WTC11 (cell line): Measurements from ENCODE around the gene RELL1. TPM values are rescaled to one million over a fixed set of nuclear protein-coding genes. Genes with fewer than 3 reads are reported as not detected.

Experiments
- ATAC-seq: fragments of 200-7000 bp; cut with Tn5 transposase; 2 replicates; pipeline ENCODE4 v1.10.0; 2021; ENCODE audit warnings: mild to moderate bottlenecking, moderate library complexity
- CTCF ChIA-PET: fragments of 300-600 bp; sonication (Branson Sonifier 250); formaldehyde crosslinking; loops from one replicate; lab custom pipeline; 2021; ENCODE audit warnings: antibody characterized with exemption; lab: Charles Lee
- POLR2A ChIA-PET: fragments of 350-600 bp; sonication (Branson Sonifier 250); formaldehyde crosslinking; loops from one replicate; lab custom pipeline; 2021; ENCODE audit warnings: antibody characterized with exemption; lab: Charles Lee
- DNase-seq: peaks from one replicate; pipeline ENCODE4 v3.0.0; 2021; ENCODE audit warnings: low spot score
- H3K27ac Mint-ChIP-seq: 2 replicates; pipeline ENCODE4 v1.8.0; 2021; ENCODE audit warnings: mixed read lengths
- H3K27me3 Mint-ChIP-seq: 2 replicates; pipeline ENCODE4 v1.8.0; 2021; ENCODE audit warnings: low read depth, mild to moderate bottlenecking, moderate library complexity, mixed read lengths
- H3K36me3 Mint-ChIP-seq: 2 replicates; pipeline ENCODE4 v1.8.0; 2021; ENCODE audit warnings: mixed read lengths
- H3K4me1 Mint-ChIP-seq: 2 replicates; pipeline ENCODE4 v1.8.0; 2022; ENCODE audit warnings: mixed read lengths
- H3K4me3 Mint-ChIP-seq: 2 replicates; pipeline ENCODE4 v1.8.0; 2021; ENCODE audit warnings: mild to moderate bottlenecking, moderate library complexity, mixed read lengths
- H3K9me3 Mint-ChIP-seq: 2 replicates; pipeline ENCODE4 v1.8.0; 2021; ENCODE audit warnings: mixed read lengths
- ATF2 ChIP-seq: sonication (generic); formaldehyde crosslinking; IDR thresholded peaks from 2 replicates; pipeline ENCODE4 v1.8.1; 2022; ENCODE audit warnings: low read depth, missing genetic modification reagents, borderline replicate concordance
- CREB1 ChIP-seq: sonication (generic); formaldehyde crosslinking; IDR thresholded peaks from 2 replicates; pipeline ENCODE4 v1.8.0; 2023; ENCODE audit warnings: mild to moderate bottlenecking, missing genetic modification reagents
- ESRRA ChIP-seq: sonication (generic); formaldehyde crosslinking; IDR thresholded peaks from 2 replicates; pipeline ENCODE4 v1.8.1; 2022; ENCODE audit warnings: mild to moderate bottlenecking, missing genetic modification reagents, borderline replicate concordance
- FOXK1 ChIP-seq: sonication (generic); formaldehyde crosslinking; IDR thresholded peaks from 2 replicates; pipeline ENCODE4 v1.8.0; 2022; ENCODE audit warnings: mild to moderate bottlenecking, moderate library complexity, missing genetic modification reagents
- FOXP1 ChIP-seq: sonication (generic); formaldehyde crosslinking; IDR thresholded peaks from 2 replicates; pipeline ENCODE4 v1.8.0; 2022; ENCODE audit warnings: missing genetic modification reagents, mild to moderate bottlenecking, moderate library complexity, borderline replicate concordance
- MXD4 ChIP-seq: fragments of 250-450 bp; sonication (Bioruptor Pico); IDR thresholded peaks from 2 replicates; pipeline ENCODE4 v1.8.0; 2021; ENCODE audit warnings: mild to moderate bottlenecking, moderate library complexity, borderline replicate concordance
- NFE2L1 ChIP-seq: sonication (generic); formaldehyde crosslinking; IDR thresholded peaks from 2 replicates; pipeline ENCODE4 v1.8.1; 2023; ENCODE audit warnings: missing genetic modification reagents
- NFYB ChIP-seq: sonication (generic); formaldehyde crosslinking; conservative IDR thresholded peaks from 2 replicates; pipeline ENCODE4 v1.8.0; 2022; ENCODE audit warnings: low read depth, missing genetic modification reagents
- TEAD1 ChIP-seq: sonication (generic); formaldehyde crosslinking; IDR thresholded peaks from 2 replicates; pipeline ENCODE4 v1.8.0; 2022; ENCODE audit warnings: mild to moderate bottlenecking, missing genetic modification reagents
- TEAD4 ChIP-seq: sonication (generic); formaldehyde crosslinking; IDR thresholded peaks from 2 replicates; pipeline ENCODE4 v1.8.0; 2022; ENCODE audit warnings: mild to moderate bottlenecking, missing genetic modification reagents
- ZNF138 ChIP-seq: sonication (generic); formaldehyde crosslinking; conservative IDR thresholded peaks from 2 replicates; pipeline ENCODE4 v1.8.1; 2022; ENCODE audit warnings: mild to moderate bottlenecking, moderate library complexity, missing genetic modification reagents
- ZNF317 ChIP-seq: sonication (generic); formaldehyde crosslinking; IDR thresholded peaks from 2 replicates; pipeline ENCODE4 v1.8.1; 2023; ENCODE audit warnings: low read depth, mild to moderate bottlenecking, moderate library complexity, missing genetic modification reagents, borderline replicate concordance
- ZNF425 ChIP-seq: fragments of 250-450 bp; sonication (Bioruptor Pico); conservative IDR thresholded peaks from 2 replicates; pipeline ENCODE4 v1.9.0; 2021; ENCODE audit warnings: mild to moderate bottlenecking
- total RNA-seq: library from RNA; stranded (reverse); gene quantifications from 3 replicates; pipeline ENCODE4 v1.2.3, GENCODE V29; 2021
- TF ChIP-seq, protein P1 (sequence below): sonication (generic); formaldehyde crosslinking; IDR thresholded peaks from 2 replicates; pipeline ENCODE4 v1.8.1; 2023; ENCODE audit warnings: mild to moderate bottlenecking, missing genetic modification reagents, moderate library complexity
- TF ChIP-seq, protein P2 (sequence below): sonication (generic); formaldehyde crosslinking; IDR thresholded peaks from 2 replicates; pipeline ENCODE4 v1.8.1; 2022; ENCODE audit warnings: low read depth, mild to moderate bottlenecking, moderate library complexity, missing genetic modification reagents, borderline replicate concordance
- TF ChIP-seq, protein P3 (sequence below): sonication (generic); formaldehyde crosslinking; IDR thresholded peaks from 2 replicates; pipeline ENCODE4 v1.8.0; 2022; ENCODE audit warnings: mild to moderate bottlenecking, missing genetic modification reagents
- TF ChIP-seq, protein P4 (sequence below): fragments of 200-600 bp; IDR thresholded peaks from 2 replicates; pipeline ENCODE4 v1.8.0; 2022; ENCODE audit warnings: antibody characterized with exemption
- TF ChIP-seq, protein P5 (sequence below): sonication (generic); formaldehyde crosslinking; IDR thresholded peaks from 2 replicates; pipeline ENCODE4 v1.8.1; 2022; ENCODE audit warnings: missing genetic modification reagents, borderline replicate concordance
- TF ChIP-seq, protein P6 (sequence below): sonication (generic); formaldehyde crosslinking; conservative IDR thresholded peaks from 2 replicates; pipeline ENCODE4 v1.8.1; 2023; ENCODE audit warnings: mild to moderate bottlenecking, low read depth, missing genetic modification reagents, moderate library complexity

The RELL1 gene
- total RNA-seq, 1 experiment from 2014 or later = 14.4 TPM

- no peak overlapping the region for H3K4me3 Mint-ChIP-seq
- POLR2A ChIA-PET = no interaction called here
- no peak for ATAC-seq
- DNase-seq = no peak
- TF ChIP-seq ATF2 = no peak
- TF ChIP-seq ESRRA (CRISPR knock-in tag) = no peak
- no peak for TF ChIP-seq TEAD4
- TF ChIP-seq, protein P1, sequence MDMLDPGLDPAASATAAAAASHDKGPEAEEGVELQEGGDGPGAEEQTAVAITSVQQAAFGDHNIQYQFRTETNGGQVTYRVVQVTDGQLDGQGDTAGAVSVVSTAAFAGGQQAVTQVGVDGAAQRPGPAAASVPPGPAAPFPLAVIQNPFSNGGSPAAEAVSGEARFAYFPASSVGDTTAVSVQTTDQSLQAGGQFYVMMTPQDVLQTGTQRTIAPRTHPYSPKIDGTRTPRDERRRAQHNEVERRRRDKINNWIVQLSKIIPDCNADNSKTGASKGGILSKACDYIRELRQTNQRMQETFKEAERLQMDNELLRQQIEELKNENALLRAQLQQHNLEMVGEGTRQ (CRISPR knock-in tag) = no peak
- no peaks in the 10 kb centered on the region for H3K9me3 Mint-ChIP-seq
- CTCF ChIA-PET = no interaction called here
- H3K27me3 Mint-ChIP-seq = no peaks in the 10 kb centered on the region
- H3K4me1 Mint-ChIP-seq = peaks cover 14% of the 10 kb centered on the region
- H3K27ac Mint-ChIP-seq = no peak overlapping the region
- peaks cover 18% of the 10 kb centered on the region for H3K36me3 Mint-ChIP-seq
Observed at GRCh38 chr4:37631551-37631950, 54.6 kb downstream of the RELL1 start.

- Mint-ChIP-seq H3K4me1 (peaks cover 4% of the 10 kb centered on the region; the same call in 1 of the 2 replicates), H3K36me3 (peaks cover 20% of the 10 kb centered on the region), H3K27me3 (no peaks in the 10 kb centered on the region)
- TF ChIP-seq, protein P2, sequence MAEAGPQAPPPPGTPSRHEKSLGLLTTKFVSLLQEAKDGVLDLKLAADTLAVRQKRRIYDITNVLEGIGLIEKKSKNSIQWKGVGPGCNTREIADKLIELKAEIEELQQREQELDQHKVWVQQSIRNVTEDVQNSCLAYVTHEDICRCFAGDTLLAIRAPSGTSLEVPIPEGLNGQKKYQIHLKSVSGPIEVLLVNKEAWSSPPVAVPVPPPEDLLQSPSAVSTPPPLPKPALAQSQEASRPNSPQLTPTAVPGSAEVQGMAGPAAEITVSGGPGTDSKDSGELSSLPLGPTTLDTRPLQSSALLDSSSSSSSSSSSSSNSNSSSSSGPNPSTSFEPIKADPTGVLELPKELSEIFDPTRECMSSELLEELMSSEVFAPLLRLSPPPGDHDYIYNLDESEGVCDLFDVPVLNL = no peak
- TF ChIP-seq, protein P3, sequence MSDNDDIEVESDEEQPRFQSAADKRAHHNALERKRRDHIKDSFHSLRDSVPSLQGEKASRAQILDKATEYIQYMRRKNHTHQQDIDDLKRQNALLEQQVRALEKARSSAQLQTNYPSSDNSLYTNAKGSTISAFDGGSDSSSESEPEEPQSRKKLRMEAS = no peak
- TF ChIP-seq FOXP1 (CRISPR knock-in tag) (no peak), ZNF425 (CRISPR knock-in tag) (no peak), ESRRA (CRISPR knock-in tag) (no peak), ZNF138 (CRISPR knock-in tag) (no peak), FOXK1 (CRISPR knock-in tag) (no peak), MXD4 (no peak), NFYB (CRISPR knock-in tag) (no peak), ZNF317 (CRISPR knock-in tag) (no peak), TEAD1 (CRISPR knock-in tag) (no peak), NFE2L1 (CRISPR knock-in tag) (no peak), CREB1 (CRISPR knock-in tag) (no peak)
- TF ChIP-seq, protein P4, sequence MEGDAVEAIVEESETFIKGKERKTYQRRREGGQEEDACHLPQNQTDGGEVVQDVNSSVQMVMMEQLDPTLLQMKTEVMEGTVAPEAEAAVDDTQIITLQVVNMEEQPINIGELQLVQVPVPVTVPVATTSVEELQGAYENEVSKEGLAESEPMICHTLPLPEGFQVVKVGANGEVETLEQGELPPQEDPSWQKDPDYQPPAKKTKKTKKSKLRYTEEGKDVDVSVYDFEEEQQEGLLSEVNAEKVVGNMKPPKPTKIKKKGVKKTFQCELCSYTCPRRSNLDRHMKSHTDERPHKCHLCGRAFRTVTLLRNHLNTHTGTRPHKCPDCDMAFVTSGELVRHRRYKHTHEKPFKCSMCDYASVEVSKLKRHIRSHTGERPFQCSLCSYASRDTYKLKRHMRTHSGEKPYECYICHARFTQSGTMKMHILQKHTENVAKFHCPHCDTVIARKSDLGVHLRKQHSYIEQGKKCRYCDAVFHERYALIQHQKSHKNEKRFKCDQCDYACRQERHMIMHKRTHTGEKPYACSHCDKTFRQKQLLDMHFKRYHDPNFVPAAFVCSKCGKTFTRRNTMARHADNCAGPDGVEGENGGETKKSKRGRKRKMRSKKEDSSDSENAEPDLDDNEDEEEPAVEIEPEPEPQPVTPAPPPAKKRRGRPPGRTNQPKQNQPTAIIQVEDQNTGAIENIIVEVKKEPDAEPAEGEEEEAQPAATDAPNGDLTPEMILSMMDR = no peak
- TF ChIP-seq, protein P5, sequence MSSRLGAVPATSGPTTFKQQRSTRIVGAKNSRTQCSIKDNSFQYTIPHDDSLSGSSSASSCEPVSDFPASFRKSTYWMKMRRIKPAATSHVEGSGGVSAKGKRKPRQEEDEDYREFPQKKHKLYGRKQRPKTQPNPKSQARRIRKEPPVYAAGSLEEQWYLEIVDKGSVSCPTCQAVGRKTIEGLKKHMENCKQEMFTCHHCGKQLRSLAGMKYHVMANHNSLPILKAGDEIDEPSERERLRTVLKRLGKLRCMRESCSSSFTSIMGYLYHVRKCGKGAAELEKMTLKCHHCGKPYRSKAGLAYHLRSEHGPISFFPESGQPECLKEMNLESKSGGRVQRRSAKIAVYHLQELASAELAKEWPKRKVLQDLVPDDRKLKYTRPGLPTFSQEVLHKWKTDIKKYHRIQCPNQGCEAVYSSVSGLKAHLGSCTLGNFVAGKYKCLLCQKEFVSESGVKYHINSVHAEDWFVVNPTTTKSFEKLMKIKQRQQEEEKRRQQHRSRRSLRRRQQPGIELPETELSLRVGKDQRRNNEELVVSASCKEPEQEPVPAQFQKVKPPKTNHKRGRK (CRISPR knock-in tag) = no peak
- TF ChIP-seq, protein P6, sequence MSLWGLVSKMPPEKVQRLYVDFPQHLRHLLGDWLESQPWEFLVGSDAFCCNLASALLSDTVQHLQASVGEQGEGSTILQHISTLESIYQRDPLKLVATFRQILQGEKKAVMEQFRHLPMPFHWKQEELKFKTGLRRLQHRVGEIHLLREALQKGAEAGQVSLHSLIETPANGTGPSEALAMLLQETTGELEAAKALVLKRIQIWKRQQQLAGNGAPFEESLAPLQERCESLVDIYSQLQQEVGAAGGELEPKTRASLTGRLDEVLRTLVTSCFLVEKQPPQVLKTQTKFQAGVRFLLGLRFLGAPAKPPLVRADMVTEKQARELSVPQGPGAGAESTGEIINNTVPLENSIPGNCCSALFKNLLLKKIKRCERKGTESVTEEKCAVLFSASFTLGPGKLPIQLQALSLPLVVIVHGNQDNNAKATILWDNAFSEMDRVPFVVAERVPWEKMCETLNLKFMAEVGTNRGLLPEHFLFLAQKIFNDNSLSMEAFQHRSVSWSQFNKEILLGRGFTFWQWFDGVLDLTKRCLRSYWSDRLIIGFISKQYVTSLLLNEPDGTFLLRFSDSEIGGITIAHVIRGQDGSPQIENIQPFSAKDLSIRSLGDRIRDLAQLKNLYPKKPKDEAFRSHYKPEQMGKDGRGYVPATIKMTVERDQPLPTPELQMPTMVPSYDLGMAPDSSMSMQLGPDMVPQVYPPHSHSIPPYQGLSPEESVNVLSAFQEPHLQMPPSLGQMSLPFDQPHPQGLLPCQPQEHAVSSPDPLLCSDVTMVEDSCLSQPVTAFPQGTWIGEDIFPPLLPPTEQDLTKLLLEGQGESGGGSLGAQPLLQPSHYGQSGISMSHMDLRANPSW (CRISPR knock-in tag) = no peak
- TF ChIP-seq, protein P1 (CRISPR knock-in tag) = no peak
Observed at GRCh38 chr4:37629713-37630112, 56.5 kb downstream of the RELL1 start.

More at GRCh38 chr4:37629713-37630112, 56.5 kb downstream of the RELL1 start:
- Mint-ChIP-seq H3K9me3 (no peaks in the 10 kb centered on the region), H3K27ac (no peak overlapping the region), H3K4me3 (no peak overlapping the region)
- no peak for DNase-seq
- ChIA-PET POLR2A (no interaction called here), CTCF (no interaction called here)
- no peak for ATAC-seq
